ENCODE measurements around the gene TNS1.

DNA sequence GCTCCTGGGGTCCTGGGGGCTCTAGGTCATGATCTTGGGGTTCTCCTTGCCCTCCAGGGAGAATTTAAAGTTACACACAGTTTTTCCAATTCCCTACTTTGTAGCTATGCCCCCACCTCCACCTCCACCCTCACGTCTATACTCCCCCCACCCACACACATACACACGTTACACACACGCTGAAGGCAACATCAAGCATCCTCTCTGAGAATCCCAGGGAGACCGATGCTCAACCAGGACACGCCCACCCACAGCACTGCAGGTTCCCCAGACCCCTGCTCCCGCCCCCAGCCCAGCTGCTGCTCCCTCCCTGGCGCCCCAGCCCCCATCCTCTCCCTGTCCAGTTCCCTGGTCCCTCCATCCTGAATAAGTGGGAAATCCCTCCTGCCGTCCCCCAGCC lies 6.4 kb upstream of the TNS1 start:
- TF ChIP-seq, protein P1, sequence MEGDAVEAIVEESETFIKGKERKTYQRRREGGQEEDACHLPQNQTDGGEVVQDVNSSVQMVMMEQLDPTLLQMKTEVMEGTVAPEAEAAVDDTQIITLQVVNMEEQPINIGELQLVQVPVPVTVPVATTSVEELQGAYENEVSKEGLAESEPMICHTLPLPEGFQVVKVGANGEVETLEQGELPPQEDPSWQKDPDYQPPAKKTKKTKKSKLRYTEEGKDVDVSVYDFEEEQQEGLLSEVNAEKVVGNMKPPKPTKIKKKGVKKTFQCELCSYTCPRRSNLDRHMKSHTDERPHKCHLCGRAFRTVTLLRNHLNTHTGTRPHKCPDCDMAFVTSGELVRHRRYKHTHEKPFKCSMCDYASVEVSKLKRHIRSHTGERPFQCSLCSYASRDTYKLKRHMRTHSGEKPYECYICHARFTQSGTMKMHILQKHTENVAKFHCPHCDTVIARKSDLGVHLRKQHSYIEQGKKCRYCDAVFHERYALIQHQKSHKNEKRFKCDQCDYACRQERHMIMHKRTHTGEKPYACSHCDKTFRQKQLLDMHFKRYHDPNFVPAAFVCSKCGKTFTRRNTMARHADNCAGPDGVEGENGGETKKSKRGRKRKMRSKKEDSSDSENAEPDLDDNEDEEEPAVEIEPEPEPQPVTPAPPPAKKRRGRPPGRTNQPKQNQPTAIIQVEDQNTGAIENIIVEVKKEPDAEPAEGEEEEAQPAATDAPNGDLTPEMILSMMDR (IDR thresholded peaks at IDR 0.05; ENCODE audit: insufficient read depth, low read depth, low read length), result no peak
- no peak for TF ChIP-seq EZH2 (IDR thresholded peaks at IDR 0.05; ENCODE audit: insufficient read depth, low read length)
